K562 (cell line): ENCODE measurements around the gene PIGT. TPM values are rescaled to one million over a fixed set of nuclear protein-coding genes. Genes with fewer than 3 reads are reported as not detected.

Experiments
- ATAC-seq: fragments of 200-7000 bp; cut with Tn5 transposase; 3 replicates; pipeline ENCODE4 v1.9.1; 2020; ENCODE audit warnings: moderate library complexity
- BruUV-seq: library from RNA; stranded (reverse); fragments of 400-500 nt; replicated peaks from 2 replicates; lab custom pipeline; 2021; lab: Mats Ljungman, UMichigan
- CTCF ChIA-PET: fragments of 300-600 bp; formaldehyde crosslinking; extraction: SDS; loops from one replicate; lab custom pipeline; 2021; ENCODE audit warnings: low intra/inter-chr PET ratio; lab: Yijun Ruan, JAX
- POLR2A ChIA-PET: fragments of 300-600, 350-650 bp; sonication (Branson Sonifier 250); formaldehyde crosslinking; extraction: SDS; loops from one replicate; lab custom pipeline; 2021; ENCODE audit warnings: antibody characterized with exemption, inconsistent platforms; lab: Yijun Ruan, JAX
- DNase-seq, 4 experiments: peaks; one replicate each; pipeline versions ENCODE4 v3.0.0 to v3.0.0-alpha.2; 2011 to 2018; ENCODE audit warnings: low spot score in 3 of 4, mixed read lengths in 3 of 4; ENCODE audit errors: extremely low read depth in 1 of 4
- FAIRE-seq: peaks from 2 replicates; lab custom pipeline; 2011; peaks lifted over from hg19 to GRCh38; lab: Jason Lieb, UNC
- H2AFZ ChIP-seq: 2 replicates; pipeline ENCODE4 v1.6.0; 2011; ENCODE audit warnings: low read depth, low read length, control low read depth, inconsistent platforms
- H3K27ac ChIP-seq: fragments of 200-600 bp; 3 replicates; pipeline ENCODE4 v1.8.0; 2011; ENCODE audit warnings: low read depth, mild to moderate bottlenecking, control low read depth, inconsistent platforms, low read length, moderate library complexity, mixed read lengths; ENCODE audit errors: extremely low read depth
- H3K27me3 ChIP-seq, 2 experiments: fragments of 300-600 bp in 1 of 2; 2 replicates in 1 of 2; 3 replicates in 1 of 2; pipeline versions ENCODE4 v1.6.0 to v1.8.0; 2011; ENCODE audit warnings: inconsistent platforms in 2 of 2, low read length in 2 of 2, mild to moderate bottlenecking in 1 of 2, mixed read lengths in 1 of 2, moderate library complexity in 1 of 2; ENCODE audit not compliant: control insufficient read depth in 2 of 2, insufficient read depth in 2 of 2
- H3K36me3 ChIP-seq: fragments of 300-600 bp; 3 replicates; pipeline ENCODE4 v1.8.0; 2011; ENCODE audit warnings: mild to moderate bottlenecking, low read length, inconsistent platforms; ENCODE audit not compliant: control insufficient read depth, insufficient read depth
- H3K4me1 ChIP-seq, 2 experiments: fragments of 200-600 bp in 1 of 2; replicated peaks in 1 of 2; 2 replicates in 1 of 2; 3 replicates in 1 of 2; pipeline versions ENCODE4 v1.5.1 to v1.8.0; 2011; ENCODE audit warnings: inconsistent platforms in 2 of 2, low read length in 2 of 2, mild to moderate bottlenecking in 1 of 2, mixed read lengths in 1 of 2, moderate library complexity in 1 of 2; ENCODE audit not compliant: control insufficient read depth in 2 of 2, insufficient read depth in 2 of 2
- H3K4me2 ChIP-seq: 2 replicates; pipeline ENCODE4 v1.6.1; 2011; ENCODE audit warnings: low read length, control low read depth, inconsistent platforms, mixed read lengths; ENCODE audit not compliant: insufficient read depth
- H3K4me3 ChIP-seq: fragments of 200-600 bp; sonication (generic), shearing (Covaris generic); 2 replicates; pipeline ENCODE4 v1.5.1; 2016; ENCODE audit warnings: control low read depth, inconsistent platforms
- H3K79me2 ChIP-seq: fragments of 200-600 bp; 3 replicates; pipeline ENCODE4 v1.8.0; 2011; ENCODE audit warnings: low read length, inconsistent platforms; ENCODE audit not compliant: control insufficient read depth, insufficient read depth
- H3K9ac ChIP-seq, 2 experiments: 2 replicates each; pipeline versions ENCODE4 v1.6.0 to v1.6.1; 2011; ENCODE audit warnings: low read depth in 2 of 2, low read length in 2 of 2, control low read depth in 1 of 2, inconsistent platforms in 1 of 2, mild to moderate bottlenecking in 1 of 2, mixed read lengths in 1 of 2; ENCODE audit not compliant: insufficient read depth in 1 of 2
- H3K9me1 ChIP-seq: one replicate; pipeline ENCODE4 v1.6.0; 2011; ENCODE audit warnings: inconsistent platforms, mild to moderate bottlenecking, low read length, moderate library complexity; ENCODE audit not compliant: control insufficient read depth, insufficient read depth
- H3K9me3 ChIP-seq: replicated peaks from 2 replicates; pipeline ENCODE4 v1.5.1; 2011; ENCODE audit warnings: low read depth, low read length, inconsistent platforms; ENCODE audit not compliant: control insufficient read depth, insufficient read depth
- H4K20me1 ChIP-seq: replicated peaks from 2 replicates; pipeline ENCODE4 v1.6.1; 2011; ENCODE audit warnings: low read length, inconsistent platforms, mixed read lengths; ENCODE audit not compliant: control insufficient read depth, insufficient read depth
- HBP1 ChIP-seq: fragments of 450-650 bp; formaldehyde crosslinking; IDR thresholded peaks from 2 replicates; pipeline ENCODE4 v1.4.0; 2022; ENCODE audit warnings: missing genetic modification characterization
- MEIS2 ChIP-seq: fragments of 450-650 bp; IDR thresholded peaks from 2 replicates; pipeline ENCODE4 v1.6.1; 2014; ENCODE audit warnings: mild to moderate bottlenecking; ENCODE audit not compliant: partially characterized antibody
- ZNF507 ChIP-seq: conservative IDR thresholded peaks from 2 replicates; pipeline ENCODE4 v1.6.1; 2017; ENCODE audit warnings: missing genetic modification characterization, missing compliant biosample characterization
- WGBS: fragments of 100-300 bp; shearing (Covaris generic); methylation state at CpG from one replicate; pipeline ENCODE4 v1.1.6; 2016; ENCODE audit warnings: low coverage, mixed read lengths; ENCODE audit not compliant: insufficient coverage; ENCODE audit errors: missing lambda C conversion rate; 5-methylcytosine and 5-hydroxymethylcytosine counted together
- in situ Hi-C: fragments of 300-500 bp; cut with MboI; formaldehyde crosslinking; loops from 4 replicates; pipeline ENCODE4 v1.15.0; 2018; ENCODE audit warnings: inconsistent platforms, mixed read lengths
- intact Hi-C: fragments of 100-400 bp; cut with micrococcal nuclease; formaldehyde crosslinking; loops from 2 replicates; pipeline ENCODE4 v1.14.2; 2022
- polyA plus RNA-seq, 8 experiments: library from polyadenylated mRNA; depleted of rRNA in 4 of 8; stranded (reverse) in 5 of 8; unstranded in 3 of 8; fragments of >200 nt; fragmentation: Nextera tagmentation in 2 of 8; fragmentation: Illumina TruSeq in 1 of 8; extraction: Ambion mirVana in 2 of 8; extraction: Trizol in 1 of 8; gene quantifications; 2 replicates each; pipeline versions ENCODE4 v1.2.1 to v1.2.3, GENCODE V29; 2011 to 2014; ENCODE audit warnings: inconsistent platforms in 1 of 8, missing spikeins in 1 of 8
- total RNA-seq, 7 experiments: library from RNA; depleted of rRNA in 6 of 7; stranded (reverse); fragments of >200 nt in 6 of 7; fragmentation: Illumina TruSeq in 2 of 7; extraction: Trizol in 2 of 7; gene quantifications; 2 replicates each; pipeline versions ENCODE4 v1.2.1 to v1.2.3, GENCODE V29; 2011 to 2021; ENCODE audit warnings: low replicate concordance in 1 of 7

PIGT gene
- total and polyA plus RNA-seq, 9 of the 15 experiments (the other 6 are each of a cell fraction or from before 2014, with no cell fraction given): 14.6 to 108 (median 46.9) TPM

GRCh38 chr20:45452772-45453691 is 37.1 kb downstream of the PIGT start:
- BruUV-seq: no TSS peak
- DNase-seq (no peak), FAIRE-seq (no peak), ATAC-seq (no peak)
- no peaks in the 10 kb centered on the region for H3K36me3 ChIP-seq
- intact Hi-C loops: no loop called here
- H3K4me2 ChIP-seq: no peak overlapping the region
- no peak overlapping the region for H2AFZ ChIP-seq
- ChIA-PET CTCF (no interaction called here), POLR2A (interaction anchor here (0.7 to 1.7 kb wide), 8 partner anchors 9 to 112 kb away, joined by 3 to 9 read pairs (median 3); no protein-coding TSS in a partner anchor)
- H3K9me3 ChIP-seq: no peaks in the 10 kb centered on the region
- no peak overlapping the region for H3K27ac ChIP-seq
- TF ChIP-seq HBP1 (CRISPR knock-in tag): no peak
- TF ChIP-seq ZNF507 (tag): no peak
- no peak for TF ChIP-seq MEIS2
- 2% methylated on average over 4 of the region's 4 CpGs for WGBS
- H3K4me1 ChIP-seq: no peaks in the 10 kb centered on the region
- no peaks in the 10 kb centered on the region for H3K9me1 ChIP-seq
- peaks cover 17 to 19% of the 10 kb centered on the region in 2 experiments; a peak in 4 of 5 replicates for H3K27me3 ChIP-seq
- H4K20me1 ChIP-seq: no peaks in the 10 kb centered on the region
- in situ Hi-C loops: loop anchor here (10.0 kb wide), 1 partner anchor 322 kb away; no protein-coding TSS in a partner anchor
- no peaks in the 10 kb centered on the region for H3K79me2 ChIP-seq
- no peak overlapping the region for H3K9ac ChIP-seq
- no peak overlapping the region for H3K4me3 ChIP-seq
